ENCODE measurements around the gene CDH23.

DNA sequence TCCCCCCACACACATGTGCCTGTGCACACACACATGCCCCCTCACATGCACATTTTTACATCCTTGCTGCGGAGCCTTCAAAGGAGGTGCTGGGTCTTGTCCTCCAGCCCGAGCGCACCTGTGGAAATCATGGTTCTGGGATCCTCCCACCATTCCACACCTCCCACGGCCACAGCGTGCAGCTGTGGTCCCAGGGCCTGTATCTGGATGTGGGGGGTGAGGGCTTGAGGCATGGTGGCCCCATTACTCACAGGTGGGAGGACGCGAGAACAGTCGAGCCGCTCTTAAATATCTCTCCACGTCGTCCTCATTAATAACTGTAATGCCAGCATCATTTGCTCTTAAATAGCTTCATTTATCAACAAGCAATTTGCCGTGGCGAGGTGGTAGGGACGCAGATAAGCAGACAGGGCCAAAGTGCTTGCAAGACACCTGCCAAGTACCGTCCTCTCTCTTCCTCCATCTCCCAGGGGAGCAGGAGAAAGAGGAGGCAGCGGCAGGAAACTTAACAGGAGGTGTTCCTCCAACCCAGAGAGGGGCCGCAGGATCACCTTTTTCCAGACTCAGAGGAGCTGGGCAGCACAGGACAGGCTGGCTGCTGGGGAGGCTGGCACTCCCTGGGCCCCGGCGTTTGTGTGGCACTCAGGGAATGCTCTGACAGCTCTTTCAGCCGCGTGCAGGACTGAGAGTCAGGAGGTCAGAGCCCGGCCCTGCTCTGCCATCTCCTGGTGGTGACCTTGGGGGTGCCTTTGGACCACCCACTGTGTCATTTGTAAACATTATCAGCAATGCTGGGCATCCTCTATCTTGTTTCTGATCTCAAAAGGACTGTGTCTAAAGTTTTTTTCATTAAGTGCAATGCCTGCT lies 87.4 kb downstream of the CDH23 start:
- TF ChIP-seq, protein P1, sequence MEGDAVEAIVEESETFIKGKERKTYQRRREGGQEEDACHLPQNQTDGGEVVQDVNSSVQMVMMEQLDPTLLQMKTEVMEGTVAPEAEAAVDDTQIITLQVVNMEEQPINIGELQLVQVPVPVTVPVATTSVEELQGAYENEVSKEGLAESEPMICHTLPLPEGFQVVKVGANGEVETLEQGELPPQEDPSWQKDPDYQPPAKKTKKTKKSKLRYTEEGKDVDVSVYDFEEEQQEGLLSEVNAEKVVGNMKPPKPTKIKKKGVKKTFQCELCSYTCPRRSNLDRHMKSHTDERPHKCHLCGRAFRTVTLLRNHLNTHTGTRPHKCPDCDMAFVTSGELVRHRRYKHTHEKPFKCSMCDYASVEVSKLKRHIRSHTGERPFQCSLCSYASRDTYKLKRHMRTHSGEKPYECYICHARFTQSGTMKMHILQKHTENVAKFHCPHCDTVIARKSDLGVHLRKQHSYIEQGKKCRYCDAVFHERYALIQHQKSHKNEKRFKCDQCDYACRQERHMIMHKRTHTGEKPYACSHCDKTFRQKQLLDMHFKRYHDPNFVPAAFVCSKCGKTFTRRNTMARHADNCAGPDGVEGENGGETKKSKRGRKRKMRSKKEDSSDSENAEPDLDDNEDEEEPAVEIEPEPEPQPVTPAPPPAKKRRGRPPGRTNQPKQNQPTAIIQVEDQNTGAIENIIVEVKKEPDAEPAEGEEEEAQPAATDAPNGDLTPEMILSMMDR (IDR thresholded peaks at IDR 0.05) = no peak
- no peak for TF ChIP-seq POLR2A (IDR thresholded peaks at IDR 0.05)
